Measurements from ENCODE around the gene BCR. TPM values are rescaled to one million over a fixed set of nuclear protein-coding genes. Genes with fewer than 3 reads are reported as not detected.

The BCR gene
- polyA plus RNA-seq, 3 donors = 49.1 to 63.2 (median 54.3) TPM

DNA sequence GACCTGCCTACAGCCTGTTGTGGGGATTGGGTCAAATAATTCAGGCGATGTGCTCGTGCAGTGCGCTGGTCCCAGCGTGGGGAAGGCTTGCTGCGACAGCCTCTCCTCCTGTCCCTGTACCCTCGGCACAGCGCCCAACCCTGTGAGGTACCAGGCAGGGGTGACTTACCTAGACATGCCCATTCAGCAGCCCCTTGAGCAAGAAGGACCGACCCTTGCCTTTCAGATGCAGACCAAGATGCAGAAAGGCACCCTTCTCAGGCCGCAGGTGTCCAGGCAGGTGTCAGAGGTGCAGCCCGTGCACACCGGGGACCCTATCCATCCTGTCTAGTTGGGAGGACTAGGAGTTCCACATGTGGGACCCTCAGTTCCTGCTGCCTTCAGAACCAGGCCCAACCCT is 102.7 kb downstream of the BCR start:
- no peak for DNase-seq (ENCODE audit: low read depth in 3 of 3, low spot score in 2 of 3)

DNA sequence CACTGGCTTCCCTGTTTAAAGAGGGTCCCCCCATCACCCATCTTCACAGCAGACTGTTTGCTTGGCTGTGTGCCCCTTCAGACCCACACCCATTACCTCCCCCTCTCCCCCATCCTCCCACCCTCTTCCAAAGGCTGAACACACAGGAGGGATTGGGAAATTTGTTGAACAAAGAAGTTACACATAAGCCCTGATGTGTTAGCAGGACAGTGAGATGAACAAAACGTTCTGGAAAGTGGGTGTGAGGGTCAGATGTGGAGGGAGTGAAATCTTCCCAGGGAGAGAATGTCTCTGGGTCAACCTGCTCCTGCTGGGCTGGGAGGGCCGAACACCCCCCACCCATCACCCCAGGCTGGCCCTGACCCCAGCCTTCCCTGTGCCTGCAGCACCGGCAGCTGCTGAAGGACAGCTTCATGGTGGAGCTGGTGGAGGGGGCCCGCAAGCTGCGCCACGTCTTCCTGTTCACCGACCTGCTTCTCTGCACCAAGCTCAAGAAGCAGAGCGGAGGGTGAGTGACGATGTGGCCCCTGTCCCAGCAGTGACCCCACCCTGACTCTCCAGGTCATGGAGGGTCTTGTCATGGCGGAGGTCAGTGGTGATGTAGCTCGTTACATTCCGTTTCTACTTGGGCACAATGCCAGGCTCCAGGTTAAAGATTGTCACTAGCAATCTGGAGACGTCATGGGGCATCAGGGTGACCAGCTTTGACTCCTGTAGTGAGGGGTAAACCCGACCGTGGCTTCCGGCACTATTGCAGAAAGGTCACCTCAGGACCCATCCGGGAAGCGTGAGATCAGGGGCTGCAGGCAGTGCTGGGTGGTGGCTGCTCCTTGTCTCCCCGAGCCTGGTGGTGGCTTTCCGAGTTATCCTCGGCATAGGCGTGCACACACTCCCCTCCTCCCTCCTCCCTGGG is 103.5 kb downstream of the BCR start:
- DNase-seq (ENCODE audit: low read depth in 3 of 3, low spot score in 2 of 3) = no peak

DNA sequence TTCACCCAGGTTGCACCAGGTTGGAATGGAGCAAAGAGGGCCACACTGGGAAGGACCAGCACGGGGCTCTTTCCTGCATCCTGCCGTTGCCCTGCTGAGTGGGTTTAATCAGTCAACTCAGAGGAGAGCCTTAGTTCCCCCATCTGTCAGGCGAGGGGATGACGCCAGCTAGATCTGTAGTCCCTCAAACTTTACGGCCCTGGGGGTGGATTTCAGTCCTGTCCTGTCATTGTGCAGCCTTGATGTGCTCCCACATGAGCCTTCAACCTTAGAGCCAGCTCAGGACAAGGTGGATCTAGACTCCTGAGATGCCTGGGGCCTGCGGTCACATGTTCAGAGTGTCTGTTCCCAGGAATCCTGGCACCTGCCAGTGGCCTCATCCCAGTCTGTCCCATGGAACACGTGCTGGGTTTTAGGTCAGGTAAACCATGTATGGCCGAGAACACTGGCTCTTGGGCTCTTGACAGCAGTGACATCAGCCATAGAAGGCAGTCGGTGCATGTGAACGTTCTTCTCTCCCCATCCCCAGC is 104.3 kb downstream of the BCR start:
- DNase-seq (ENCODE audit: low read depth in 3 of 3, low spot score in 2 of 3) = no peak

DNA sequence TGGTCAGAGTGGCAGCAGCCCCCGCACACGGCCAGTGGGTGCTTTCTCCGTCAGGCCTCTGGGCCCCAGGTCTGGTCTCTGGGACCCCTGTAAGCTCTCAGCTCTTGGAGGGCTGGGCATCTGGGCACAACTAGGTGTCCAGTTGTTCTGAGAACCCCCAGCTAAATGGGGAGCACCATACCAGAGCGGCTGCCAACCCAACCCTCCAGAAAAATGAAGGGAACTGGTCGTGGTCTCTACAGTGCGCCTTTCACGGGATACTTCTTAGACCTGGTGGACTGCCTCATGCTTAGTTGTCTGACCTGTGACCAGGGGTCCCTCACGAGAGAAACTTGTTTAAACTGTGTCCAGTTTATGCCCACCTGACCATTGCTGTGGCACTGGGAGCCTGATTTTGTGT is 104.9 kb downstream of the BCR start:
- DNase-seq (ENCODE audit: low read depth in 3 of 3, low spot score in 2 of 3) = no peak

DNA sequence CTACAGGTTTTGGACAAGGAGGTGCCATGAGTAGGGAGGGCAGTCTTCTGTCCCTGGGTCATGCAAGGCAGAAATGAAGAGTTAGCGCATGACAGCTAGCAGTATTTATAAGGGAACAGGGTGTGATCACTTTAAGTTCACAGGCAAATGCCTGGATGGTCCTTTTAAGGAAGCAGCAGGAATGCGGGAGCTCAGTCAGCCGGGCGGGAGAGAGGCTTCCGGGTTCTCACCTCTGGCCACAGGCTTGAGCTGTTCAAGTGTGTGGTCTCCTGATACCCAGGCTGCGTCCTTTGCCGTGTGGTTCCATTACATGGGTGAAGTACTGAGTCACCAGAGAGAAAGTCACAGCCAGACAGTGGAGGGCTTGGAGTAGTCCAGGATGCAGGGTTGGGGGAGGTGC is 105.4 kb downstream of the BCR start:
- no peak for DNase-seq (ENCODE audit: low read depth in 3 of 3, low spot score in 2 of 3)

DNA sequence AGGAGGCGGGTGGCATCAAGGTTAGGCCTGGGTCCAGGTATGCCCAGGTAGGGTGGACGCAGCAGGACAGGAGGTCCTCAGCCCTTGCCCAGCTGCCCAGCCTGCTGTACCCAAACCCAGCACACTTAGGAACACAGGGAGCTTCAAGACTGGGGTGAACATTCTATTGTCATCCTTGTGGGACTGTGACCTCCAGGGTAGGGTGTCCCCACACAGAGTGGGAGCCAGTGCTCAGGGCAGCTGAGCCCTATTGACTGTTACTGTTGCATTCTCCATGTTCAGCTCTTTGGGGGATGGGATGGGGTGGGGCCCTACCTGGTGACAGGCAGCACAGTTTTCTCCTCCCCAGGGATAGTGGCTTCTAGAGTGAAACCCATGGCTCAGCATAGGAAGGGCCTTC is 106.0 kb downstream of the BCR start:
- no peak for DNase-seq (ENCODE audit: low read depth in 3 of 3, low spot score in 2 of 3)

DNA sequence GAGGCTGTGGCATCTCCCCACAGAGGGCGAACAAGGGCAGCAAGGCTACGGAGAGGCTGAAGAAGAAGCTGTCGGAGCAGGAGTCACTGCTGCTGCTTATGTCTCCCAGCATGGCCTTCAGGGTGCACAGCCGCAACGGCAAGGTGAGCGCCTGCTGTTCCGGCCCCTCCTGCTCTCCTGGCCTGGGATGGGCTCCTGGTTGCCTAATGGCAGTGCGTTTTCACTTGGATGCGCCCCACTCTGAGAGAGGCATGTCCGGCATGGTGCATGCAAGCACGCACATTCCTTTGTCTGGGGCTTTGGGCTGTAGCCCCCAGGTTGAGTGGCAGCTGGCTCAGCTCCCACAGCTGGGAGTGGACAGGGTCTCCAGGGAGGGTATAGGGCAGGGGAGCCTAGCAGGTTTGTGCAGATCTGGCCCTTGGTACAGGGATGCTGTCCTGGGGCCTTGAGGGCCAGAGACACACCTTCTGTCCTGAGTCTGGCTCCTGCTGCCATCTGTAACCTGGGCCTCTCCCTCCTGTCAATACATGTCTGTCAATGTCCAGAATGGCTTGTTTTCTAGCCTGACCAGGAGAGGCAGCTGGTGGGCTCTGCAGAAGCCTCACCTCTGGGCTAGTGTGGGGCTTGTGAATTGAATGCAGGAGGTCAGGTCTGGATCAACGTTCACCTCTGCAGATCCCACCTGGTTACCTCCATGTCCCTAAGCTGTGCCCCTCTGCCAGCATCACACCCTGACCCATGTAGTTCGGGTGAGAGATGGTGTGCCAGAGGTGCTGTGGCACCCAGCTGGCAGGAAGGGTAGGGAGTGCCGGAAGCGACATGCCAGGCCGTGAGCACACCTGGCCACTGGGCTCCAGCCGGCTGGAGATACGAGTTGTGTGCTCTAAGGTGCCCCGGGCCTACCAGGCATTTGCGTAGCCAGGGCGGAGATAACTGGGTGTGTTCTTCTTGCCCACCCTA is 107.1 kb downstream of the BCR start:
- DNase-seq (ENCODE audit: low read depth in 3 of 3, low spot score in 2 of 3) = no peak

DNA sequence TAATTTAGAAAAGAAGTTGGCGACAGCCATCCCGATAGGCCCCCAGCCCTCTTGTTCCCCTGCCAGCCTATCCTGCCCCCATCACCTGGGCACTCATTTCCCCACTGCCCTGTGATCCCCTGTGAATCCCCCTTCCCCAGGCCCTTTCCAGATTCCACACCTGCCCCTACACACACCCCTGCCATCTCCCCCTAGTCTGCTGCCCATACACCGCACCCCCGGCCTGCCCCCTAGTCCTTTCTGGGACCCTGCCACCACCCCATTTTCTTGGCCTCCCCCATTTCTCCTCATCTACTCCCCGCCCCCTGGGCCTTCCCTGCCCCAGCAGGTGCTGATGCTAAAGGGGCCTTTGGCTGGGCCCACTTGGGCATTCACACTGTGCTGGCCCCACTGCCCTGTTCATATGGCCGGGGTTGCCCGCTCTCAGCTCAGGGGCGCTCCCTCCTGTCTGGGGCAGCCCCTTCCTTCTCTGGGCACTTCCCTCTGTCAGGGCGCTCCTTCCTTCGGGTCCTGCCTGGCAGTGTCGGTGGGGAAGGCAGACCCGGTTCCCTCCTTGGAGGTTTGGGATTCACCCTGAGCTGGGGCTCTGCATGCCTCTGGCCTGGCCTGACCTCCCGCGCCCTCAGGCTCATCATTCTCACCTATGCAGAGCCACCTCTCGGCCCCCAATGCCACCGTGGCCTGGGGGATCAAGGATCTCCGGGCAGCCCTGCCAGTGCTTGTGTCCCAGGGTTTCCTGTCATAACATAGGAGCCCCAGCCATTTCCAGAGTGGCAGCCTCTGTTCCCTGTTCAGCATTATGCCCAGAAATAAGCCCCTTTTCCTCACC is 108.2 kb downstream of the BCR start:
- DNase-seq (ENCODE audit: low read depth in 3 of 3, low spot score in 2 of 3) = no peak

DNA sequence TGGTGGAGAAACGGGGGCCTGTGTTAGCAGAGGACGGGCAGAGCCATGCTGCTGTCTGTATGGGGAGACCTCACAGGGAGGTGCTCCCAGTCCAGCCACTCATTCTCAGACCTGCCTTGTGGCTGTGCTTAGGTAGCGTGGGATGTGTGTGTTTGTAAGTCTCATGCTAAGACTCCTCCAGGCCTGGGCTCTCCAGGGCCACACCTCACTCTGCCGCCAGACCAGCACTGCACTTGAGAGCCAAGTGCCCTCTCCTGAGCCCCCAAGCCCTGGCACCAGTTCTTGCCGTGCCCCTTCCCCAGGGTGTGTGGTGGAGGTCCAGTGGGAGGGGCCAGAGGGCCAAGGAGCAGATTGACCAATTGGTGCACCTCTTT is 108.8 kb downstream of the BCR start:
- DNase-seq (ENCODE audit: low read depth in 3 of 3, low spot score in 2 of 3) = no peak

DNA sequence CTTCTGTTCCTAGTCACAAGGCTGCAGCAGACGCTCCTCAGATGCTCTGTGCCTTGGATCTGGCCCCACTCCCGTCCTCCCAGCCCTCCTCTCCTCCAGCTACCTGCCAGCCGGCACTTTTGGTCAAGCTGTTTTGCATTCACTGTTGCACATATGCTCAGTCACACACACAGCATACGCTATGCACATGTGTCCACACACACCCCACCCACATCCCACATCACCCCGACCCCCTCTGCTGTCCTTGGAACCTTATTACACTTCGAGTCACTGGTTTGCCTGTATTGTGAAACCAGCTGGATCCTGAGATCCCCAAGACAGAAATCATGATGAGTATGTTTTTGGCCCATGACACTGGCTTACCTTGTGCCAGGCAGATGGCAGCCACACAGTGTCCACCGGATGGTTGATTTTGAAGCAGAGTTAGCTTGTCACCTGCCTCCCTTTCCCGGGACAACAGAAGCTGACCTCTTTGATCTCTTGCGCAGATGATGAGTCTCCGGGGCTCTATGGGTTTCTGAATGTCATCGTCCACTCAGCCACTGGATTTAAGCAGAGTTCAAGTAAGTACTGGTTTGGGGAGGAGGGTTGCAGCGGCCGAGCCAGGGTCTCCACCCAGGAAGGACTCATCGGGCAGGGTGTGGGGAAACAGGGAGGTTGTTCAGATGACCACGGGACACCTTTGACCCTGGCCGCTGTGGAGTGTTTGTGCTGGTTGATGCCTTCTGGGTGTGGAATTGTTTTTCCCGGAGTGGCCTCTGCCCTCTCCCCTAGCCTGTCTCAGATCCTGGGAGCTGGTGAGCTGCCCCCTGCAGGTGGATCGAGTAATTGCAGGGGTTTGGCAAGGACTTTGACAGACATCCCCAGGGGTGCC is 109.8 kb downstream of the BCR start:
- DNase-seq (ENCODE audit: low read depth in 3 of 3, low spot score in 2 of 3) = no peak

DNA sequence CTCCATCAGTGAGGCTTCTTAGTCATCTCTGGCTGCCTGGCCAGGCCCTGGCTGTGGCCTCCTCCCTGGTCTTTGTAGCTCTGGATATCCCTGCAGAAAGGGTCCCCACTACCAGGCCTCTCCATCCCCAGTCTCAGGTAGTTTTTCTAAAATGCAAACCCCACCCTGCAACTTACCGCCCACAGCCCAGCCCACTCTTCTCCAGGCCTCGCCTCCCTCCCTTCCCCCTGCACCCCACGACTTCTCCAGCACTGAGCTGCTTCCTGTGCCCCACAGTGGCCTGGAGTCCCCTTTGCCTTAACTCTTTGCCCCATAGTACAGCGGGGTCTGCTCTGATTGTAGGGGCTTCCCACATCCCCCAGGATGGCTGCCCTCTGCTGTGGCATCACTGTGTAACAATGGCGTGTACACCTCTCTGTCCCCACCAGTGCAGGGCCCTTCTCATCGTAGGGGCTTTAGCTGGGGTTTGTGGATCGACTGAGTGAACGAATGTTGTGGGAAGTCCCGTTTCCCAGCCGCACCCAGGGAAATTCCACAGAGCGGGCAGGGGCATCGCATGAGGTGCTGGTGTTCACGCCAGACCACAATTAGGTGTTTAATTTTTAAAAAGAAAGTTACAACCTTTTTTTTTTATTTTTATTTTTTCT is 111.6 kb downstream of the BCR start:
- DNase-seq (ENCODE audit: low read depth in 3 of 3, low spot score in 2 of 3) = no peak

DNA sequence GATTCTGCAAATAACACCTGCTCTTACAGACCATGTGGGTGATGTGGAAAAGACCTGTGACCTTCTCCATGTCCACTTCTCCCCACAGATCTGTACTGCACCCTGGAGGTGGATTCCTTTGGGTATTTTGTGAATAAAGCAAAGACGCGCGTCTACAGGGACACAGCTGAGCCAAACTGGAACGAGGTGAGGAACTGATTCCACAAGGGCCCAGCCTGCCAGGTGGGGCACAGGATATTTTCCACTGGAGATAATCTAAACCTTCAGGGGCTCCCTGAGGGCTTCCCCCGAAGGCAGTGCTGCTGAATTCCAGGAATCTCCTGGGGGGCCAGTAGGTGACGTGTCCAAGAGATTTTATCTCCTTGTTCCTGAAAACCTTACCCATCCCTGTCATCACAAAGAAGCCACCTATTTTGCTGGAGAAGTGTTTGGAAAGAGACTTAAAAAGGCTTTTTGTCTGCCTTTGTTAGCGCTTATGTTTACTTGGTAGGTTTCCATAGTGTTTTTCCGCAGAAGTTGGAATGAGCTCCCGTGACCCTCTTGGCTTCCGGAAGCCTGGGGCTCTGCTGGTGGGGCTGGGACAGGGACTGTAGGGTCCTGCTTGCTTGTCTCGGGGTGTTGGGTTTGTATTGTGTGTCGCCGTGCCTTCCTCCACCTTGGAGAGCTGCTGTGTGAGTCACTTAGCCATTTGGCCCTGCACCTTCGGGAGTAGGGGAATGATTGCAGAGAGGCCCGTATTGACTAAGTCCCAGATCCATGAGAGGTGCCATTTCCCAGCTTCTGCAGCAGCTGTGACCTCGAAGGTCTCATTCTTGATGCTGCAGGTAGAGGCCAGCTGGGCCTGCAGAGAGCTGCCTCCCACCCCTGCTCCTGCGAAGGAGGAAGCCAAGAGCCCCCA is 112.4 kb downstream of the BCR start:
- no peak for DNase-seq (ENCODE audit: low read depth in 3 of 3, low spot score in 2 of 3)

DNA sequence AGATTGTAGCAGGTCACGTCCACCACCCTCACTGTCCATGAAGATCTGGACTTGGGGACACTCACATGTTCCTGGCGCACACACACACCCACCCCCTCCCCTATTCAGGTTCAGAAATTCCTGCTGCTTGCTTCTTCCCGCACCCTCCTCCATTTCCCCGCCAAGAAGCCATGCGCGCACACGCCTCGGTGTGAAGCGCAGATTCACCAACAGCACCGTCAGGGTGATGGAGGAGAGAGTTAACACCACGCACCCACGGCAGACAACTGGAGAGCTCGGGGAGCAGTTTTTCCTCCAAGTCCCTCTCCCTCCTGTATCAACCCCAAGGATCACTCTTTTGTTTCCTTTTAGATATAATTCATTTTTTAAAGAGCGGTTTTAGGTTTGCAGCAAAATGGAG is 113.4 kb downstream of the BCR start:
- no peak for DNase-seq (ENCODE audit: low read depth in 3 of 3, low spot score in 2 of 3)

DNA sequence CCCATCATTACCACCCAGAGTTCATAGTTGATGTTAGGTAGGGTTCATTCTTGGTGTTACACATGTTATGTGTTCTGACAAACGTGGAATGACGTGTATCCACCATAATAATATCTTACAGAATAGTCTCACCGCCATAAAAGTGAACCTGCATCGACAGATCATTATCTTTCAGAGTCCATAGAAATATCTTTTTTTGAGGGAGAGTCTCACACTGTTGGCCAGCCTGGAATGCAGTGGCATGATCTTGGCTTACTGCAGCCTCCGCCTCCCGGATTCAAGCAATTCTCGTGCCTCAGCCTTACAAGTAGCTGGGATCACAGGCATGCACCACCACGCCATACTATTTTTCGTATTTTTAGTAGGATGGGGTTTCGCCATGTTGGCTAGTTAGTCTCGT is 113.9 kb downstream of the BCR start:
- DNase-seq (ENCODE audit: low read depth in 3 of 3, low spot score in 2 of 3) = no peak

DNA sequence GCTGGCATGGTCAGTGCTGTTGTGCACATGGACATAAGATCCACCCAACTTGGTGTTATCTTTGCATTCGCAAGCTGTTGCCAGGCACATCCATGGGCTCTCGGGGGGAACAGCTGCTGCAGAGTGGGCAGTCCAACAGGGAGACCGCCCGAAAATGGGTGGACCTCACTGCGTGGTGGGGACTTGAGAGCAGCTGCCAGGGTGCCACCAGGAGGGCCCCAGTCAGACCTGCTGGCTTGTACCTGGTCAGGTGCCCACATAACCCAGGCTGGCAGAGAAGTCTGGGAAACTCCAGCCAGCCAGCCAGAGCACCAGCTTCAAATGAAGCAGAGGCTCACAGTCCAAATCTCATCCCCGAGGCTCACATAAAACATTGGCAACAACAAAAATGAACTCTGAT is 120.2 kb downstream of the BCR start:
- no peak for DNase-seq (ENCODE audit: low read depth in 3 of 3, low spot score in 2 of 3)

DNA sequence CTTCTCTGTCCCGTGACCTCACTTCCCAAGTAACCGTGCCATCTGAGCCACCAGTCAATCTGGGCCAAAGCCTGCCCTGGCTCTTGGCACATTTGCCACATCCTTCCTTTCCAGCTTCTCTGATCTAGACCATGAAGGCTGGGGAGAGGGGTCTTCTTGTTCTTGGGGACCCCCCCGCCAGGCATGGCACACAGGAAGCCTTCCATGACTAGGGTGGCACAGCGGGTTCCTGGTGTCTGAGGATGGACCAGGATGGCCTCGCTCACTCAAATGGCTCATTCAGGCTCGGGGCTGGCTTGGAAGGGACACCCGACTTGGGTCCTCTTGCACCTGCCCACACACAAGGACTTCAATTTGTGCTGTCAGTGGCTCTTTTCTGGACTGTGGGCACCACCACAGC is 121.3 kb downstream of the BCR start:
- no peak for DNase-seq (ENCODE audit: low read depth in 3 of 3, low spot score in 2 of 3)

DNA sequence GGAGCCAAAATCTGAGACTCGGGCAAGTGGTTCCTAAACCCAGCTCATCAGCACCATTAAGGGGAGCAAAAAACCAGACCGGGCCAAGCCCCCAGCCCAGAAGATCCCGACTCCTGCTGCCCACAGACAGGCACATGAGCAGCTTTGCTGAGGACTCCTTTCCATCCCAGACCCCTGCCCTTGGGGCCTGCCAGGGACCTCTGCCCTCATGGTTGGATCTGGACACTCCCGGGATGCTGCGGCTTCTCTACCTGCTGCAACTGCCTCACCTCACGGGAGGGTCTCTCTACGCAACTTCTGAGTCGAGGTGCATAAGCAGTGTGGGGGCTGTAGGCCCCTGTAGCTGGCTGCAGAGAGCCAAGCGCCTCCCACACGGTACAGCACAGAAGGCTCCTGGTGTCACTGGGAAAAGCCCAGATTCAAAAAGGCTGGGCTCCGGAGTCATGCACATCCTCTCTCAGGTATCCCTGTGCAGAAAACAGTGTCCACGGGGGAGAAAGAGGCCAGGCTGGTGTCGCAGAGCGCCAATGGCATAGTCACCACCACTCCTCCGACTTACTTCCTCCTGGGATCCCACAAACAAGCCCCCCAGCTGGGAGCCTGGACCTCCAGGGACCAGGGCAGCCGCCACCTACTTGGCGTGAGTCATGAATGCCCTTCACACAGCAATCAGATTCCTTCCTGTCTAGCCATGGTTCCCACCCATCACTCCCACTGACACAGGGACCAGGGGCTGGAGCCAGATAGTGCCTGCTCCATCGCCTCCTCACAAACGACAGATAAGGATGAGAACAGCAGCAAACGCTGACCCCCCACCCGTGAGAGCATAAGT is 122.1 kb downstream of the BCR start:
- no peak for DNase-seq (ENCODE audit: low read depth in 3 of 3, low spot score in 2 of 3)

Measured in right renal cortex interstitium (tissue), 3 donors.